SJCRH30 (cell line): ENCODE measurements around the gene FYN. TPM values are rescaled to one million over a fixed set of nuclear protein-coding genes. Genes with fewer than 3 reads are reported as not detected.

ENCODE experiments used
- DNase-seq, 2 experiments: peaks; one replicate each; pipeline ENCODE4 v3.0.0-alpha.2; 2015 to 2020
- H3K27ac ChIP-seq: fragments of 250-450 bp; sonication (Bioruptor Pico); 2 replicates; pipeline ENCODE4 v1.5.1; 2020; ENCODE audit warnings: mild to moderate bottlenecking, moderate library complexity
- H3K27me3 ChIP-seq: fragments of 250-450 bp; sonication (Bioruptor Pico); 2 replicates; pipeline ENCODE4 v1.5.1; 2020; ENCODE audit warnings: mild to moderate bottlenecking, moderate library complexity
- H3K36me3 ChIP-seq: fragments of 250-450 bp; sonication (Bioruptor Pico); 2 replicates; pipeline ENCODE4 v1.5.1; 2020; ENCODE audit warnings: mild to moderate bottlenecking, moderate library complexity
- H3K4me1 ChIP-seq: fragments of 250-450 bp; sonication (Bioruptor Pico); 2 replicates; pipeline ENCODE4 v1.5.1; 2020; ENCODE audit warnings: mild to moderate bottlenecking, moderate library complexity
- H3K4me3 ChIP-seq: fragments of 250-450 bp; sonication (Bioruptor Pico); 2 replicates; pipeline ENCODE4 v1.5.1; 2020; ENCODE audit warnings: mild to moderate bottlenecking, moderate library complexity
- H3K9me3 ChIP-seq: fragments of 250-450 bp; sonication (Bioruptor Pico); replicated peaks from 2 replicates; pipeline ENCODE4 v1.5.1; 2020; ENCODE audit warnings: mild to moderate bottlenecking, moderate library complexity
- total RNA-seq: library from RNA; depleted of rRNA; stranded (reverse); fragments of >200 nt; shearing (Covaris generic); gene quantifications from 2 replicates; pipeline ENCODE4 v1.2.3, GENCODE V29; 2014

FYN gene
- total RNA-seq, 1 experiment from 2014 or later = 57.1 TPM

DNA sequence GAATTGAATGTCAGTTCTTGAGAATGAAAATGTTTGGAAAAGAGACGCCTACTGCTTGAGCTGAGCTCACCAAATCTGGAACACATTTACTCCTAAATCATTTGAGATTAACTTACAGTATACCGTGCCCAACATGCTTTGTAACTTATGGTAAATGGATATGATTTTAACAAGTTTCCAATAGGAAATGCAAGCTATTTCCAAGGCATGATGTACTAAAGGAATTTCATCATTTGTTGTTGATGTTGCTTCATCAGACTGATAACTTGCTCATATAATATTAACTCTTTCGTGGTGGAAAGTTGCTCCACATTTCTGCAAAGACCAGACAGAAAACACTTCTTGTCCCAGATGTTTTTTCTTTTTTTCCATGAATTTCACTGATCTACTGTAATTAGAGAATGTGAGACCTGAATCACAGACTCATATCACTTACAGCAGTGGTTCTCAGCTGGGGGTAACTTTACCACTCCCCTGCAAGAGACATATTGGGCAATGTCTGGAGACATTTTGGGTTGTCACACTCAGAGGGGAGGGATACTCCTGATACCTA is 151.0 kb downstream of the FYN start:
- DNase-seq = no peak
- H3K4me1 ChIP-seq = no peaks in the 10 kb centered on the region
- H3K27ac ChIP-seq = no peak overlapping the region
- no peak overlapping the region for H3K4me3 ChIP-seq
- no peaks in the 10 kb centered on the region for H3K27me3 ChIP-seq
- H3K9me3 ChIP-seq = no peaks in the 10 kb centered on the region
- H3K36me3 ChIP-seq = no peaks in the 10 kb centered on the region; the same call in 1 of the 2 replicates

DNA sequence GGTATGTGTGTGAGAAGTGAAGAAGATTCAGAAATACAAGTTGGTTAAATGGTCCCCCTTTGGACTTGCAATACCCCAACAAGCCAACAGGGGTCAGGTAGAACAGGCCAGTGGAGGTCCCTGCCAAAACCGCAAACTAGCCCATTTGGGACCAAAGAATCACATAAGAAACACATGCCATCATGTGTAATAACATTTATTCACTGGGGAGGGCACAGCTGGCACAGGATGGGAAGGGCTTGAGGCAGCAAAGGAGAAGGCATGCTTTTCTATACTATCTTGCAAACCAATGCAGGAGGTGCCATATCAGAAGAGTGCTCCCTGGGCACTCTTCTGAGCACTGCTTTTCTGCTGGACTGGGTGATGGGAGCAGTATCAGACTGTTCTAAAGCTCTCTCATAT is 151.5 kb downstream of the FYN start:
- H3K4me3 ChIP-seq = no peak overlapping the region
- no peaks in the 10 kb centered on the region for H3K9me3 ChIP-seq
- peak; percentile 32 to 59 for DNase-seq
- no peak overlapping the region for H3K27ac ChIP-seq
- no peaks in the 10 kb centered on the region for H3K27me3 ChIP-seq
- no peaks in the 10 kb centered on the region; the same call in 1 of the 2 replicates for H3K36me3 ChIP-seq
- H3K4me1 ChIP-seq = no peaks in the 10 kb centered on the region

DNA sequence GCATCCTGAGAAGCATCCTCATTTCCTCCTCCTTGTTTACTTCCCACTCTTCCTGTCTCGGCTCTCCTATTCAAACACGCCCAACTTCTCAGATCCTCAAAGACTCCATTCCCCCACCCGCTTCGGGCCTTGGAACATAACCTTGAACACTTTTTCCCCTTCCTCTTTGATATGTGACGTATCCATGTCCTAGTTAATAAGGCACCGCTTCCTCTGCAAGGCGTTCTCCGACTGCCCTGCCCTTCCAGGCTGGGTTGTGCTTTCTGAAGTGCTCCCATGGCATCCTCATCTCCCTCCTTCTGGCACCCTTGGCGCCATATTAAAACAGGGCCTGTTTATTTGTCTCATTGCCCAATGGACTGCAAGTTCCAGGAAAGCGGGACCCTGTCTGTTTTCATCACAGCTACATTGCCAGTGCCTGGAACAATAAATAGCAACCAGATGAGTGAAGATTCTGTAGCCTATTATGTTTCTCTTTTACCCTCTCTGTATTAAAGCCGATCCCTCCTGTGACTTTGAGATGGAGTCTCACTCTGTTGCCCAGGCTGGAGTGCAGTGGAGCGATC is 152.2 kb downstream of the FYN start:
- no peaks in the 10 kb centered on the region for H3K4me1 ChIP-seq
- DNase-seq = no peak
- H3K27ac ChIP-seq = no peak overlapping the region

DNA sequence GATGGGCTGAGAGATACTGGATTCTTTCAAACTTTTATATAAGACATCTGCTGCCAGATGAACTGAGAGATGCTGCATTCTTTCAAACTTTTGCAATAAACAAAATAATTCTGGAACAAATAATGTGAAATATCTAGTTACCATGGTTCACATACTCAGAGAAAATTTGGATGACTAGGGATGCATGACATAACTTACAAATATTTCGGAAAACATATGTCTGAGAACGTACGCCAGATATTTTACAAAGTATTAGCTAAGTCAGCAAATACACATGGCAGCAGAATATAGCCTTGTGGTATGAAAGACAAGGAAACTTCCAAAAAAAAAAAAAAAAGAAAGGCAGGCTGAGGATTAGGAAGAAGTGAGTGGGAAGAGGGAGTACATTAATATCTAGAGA is 154.3 kb downstream of the FYN start:
- no peaks in the 10 kb centered on the region for H3K4me1 ChIP-seq
- no peak for DNase-seq
- no peak overlapping the region for H3K27ac ChIP-seq
- no peak overlapping the region for H3K4me3 ChIP-seq
- H3K36me3 ChIP-seq = no peaks in the 10 kb centered on the region; the same call in 1 of the 2 replicates
- H3K27me3 ChIP-seq = no peaks in the 10 kb centered on the region
- H3K9me3 ChIP-seq = no peaks in the 10 kb centered on the region

More for the DNA sequence above, 152.2 kb downstream of the FYN start:
- Histone ChIP-seq H3K27me3 (no peaks in the 10 kb centered on the region), H3K4me3 (no peak overlapping the region), H3K36me3 (no peaks in the 10 kb centered on the region; the same call in 1 of the 2 replicates), H3K9me3 (no peaks in the 10 kb centered on the region)

DNA sequence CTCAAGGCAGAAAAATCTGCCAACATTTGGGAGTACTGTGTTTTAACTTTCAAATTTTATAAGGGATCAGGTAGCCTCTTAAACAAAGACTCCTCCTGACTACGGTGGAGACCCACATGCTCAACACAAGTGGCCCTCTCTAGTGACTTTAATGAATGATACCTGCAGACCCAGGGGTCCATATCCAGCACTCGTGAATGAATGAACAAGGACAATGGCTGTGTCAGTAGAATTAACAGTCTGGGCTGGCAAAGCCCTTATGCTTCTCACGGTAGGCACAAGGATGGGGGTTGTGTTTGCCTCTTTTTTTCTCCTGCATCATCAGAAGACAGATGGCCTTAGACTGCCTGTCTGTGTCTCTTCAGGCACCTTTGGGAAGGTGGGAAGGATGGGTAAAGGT is 154.9 kb downstream of the FYN start:
- no peak overlapping the region for H3K27ac ChIP-seq

DNA sequence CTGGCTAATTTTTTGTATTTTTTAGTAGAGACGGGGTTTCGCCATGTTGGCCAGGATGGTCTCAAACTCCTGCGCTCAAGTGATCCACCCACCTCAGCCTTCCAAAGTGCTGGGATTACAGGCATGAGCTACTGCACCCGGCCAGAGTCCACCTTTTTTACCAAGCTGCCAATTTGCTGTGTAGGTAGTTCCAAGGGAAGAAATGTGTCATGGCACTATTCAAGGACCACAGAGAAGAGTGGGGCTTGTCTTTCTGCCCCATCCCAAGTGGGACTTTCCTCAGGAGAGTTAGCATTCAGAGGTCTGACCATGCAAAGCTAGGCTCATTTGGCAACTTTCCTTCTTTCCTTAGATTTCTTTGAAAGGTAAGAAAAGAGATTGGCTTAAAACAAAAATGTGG is 155.6 kb downstream of the FYN start:
- Histone ChIP-seq H3K27me3 (no peaks in the 10 kb centered on the region), H3K4me3 (no peak overlapping the region), H3K36me3 (no peaks in the 10 kb centered on the region; the same call in 1 of the 2 replicates), H3K9me3 (no peaks in the 10 kb centered on the region), H3K27ac (no peak overlapping the region), H3K4me1 (no peaks in the 10 kb centered on the region)
- DNase-seq = no peak

More for the DNA sequence above, 154.9 kb downstream of the FYN start:
- H3K36me3 ChIP-seq = no peaks in the 10 kb centered on the region; the same call in 1 of the 2 replicates
- no peaks in the 10 kb centered on the region for H3K4me1 ChIP-seq
- DNase-seq = no peak
- H3K27me3 ChIP-seq = no peaks in the 10 kb centered on the region
- H3K4me3 ChIP-seq = no peak overlapping the region
- H3K9me3 ChIP-seq = no peaks in the 10 kb centered on the region

DNA sequence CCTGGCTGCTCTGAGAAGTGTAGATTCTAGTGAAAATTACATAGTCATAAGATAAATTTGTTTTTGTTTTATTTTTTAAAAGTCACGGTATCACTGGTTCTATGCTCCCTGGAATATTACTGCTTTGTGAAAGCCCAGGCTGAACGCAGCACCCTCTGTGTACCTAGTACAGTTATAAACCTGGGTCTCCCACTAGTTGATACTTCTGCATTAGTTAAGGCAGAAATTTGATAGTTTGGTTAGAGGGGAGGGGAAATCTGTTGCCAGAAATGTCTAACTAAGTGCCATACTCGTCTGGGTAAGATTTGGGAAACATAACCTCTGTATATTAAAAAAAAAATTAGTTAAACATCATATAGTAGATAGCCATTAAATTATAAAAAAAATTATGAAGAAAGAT is 156.9 kb downstream of the FYN start:
- 0 out of 2 replicates have a peak, but pooled peaks cover 4% of the 10 kb centered on the region for H3K4me1 ChIP-seq
- no peak overlapping the region for H3K27ac ChIP-seq
- no peaks in the 10 kb centered on the region for H3K9me3 ChIP-seq
- H3K4me3 ChIP-seq = no peak overlapping the region
- no peak for DNase-seq
- no peaks in the 10 kb centered on the region for H3K27me3 ChIP-seq
- no peaks in the 10 kb centered on the region; the same call in 1 of the 2 replicates for H3K36me3 ChIP-seq

DNA sequence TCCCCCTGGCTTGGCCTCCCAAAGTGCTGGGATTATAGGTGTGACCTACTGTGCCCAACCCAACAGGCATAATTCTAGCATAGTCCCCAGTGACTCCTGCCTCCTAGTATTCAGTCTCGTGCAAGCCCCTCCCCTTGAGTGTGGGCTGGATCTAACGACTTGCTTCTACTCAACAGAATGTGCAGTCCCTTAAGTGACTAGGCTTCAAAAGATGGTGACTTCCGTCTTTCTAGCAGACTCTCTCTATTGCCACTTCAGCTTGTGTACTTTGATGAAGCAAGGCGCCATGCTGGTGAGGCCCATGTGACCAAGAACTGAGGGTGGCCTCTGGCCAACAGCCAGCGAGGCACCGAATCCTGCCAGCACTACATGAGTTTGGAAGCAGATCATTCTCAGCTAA is 157.9 kb downstream of the FYN start:
- DNase-seq = no peak
- Histone ChIP-seq H3K9me3 (no peaks in the 10 kb centered on the region), H3K27me3 (no peaks in the 10 kb centered on the region), H3K4me1 (0 out of 2 replicates have a peak, but pooled peaks cover 4% of the 10 kb centered on the region), H3K27ac (no peak overlapping the region), H3K36me3 (no peaks in the 10 kb centered on the region; the same call in 1 of the 2 replicates), H3K4me3 (no peak overlapping the region)

DNA sequence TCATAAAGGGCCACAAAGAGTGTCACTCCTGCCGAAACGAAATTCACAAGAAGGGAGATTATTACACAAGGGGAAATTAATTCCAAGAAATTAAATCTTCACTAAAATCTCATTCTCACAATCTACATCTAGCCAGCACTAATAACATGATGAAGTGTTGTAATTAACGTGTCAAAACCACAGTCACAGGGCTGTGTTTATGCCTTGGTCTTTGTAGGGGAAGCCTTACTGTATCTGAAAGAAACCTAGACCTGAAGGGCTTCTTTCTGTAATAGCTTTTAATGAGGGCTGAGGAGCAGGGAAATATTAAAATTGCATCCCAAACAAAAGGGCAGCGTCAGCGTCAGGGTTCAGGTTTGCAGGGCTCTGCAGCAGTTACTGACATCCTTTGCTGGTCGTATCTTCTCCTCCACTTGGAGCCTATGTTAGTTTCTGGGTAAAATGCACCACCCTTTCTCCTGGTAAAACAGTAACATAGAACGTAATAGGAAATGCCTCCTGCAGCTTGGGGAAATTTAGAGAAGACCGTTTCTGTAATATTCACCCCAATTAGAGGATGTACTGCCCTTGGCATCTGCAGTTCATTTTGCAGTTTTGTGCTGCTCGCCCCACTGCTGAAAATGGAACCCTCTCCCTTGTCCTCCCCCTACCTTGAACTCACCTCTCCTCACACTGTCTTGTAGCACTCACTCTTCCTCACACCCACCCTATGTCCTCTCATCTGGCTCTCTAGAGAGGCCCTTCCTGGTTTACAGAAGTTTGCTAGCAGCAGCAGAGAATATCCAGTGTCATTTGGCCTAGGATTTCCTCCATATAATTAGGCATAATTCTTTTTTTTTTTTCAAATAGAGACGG is 158.6 kb downstream of the FYN start:
- H3K27me3 ChIP-seq = no peaks in the 10 kb centered on the region
- DNase-seq = no peak
- H3K4me3 ChIP-seq = no peak overlapping the region
- H3K36me3 ChIP-seq = no peaks in the 10 kb centered on the region; the same call in 1 of the 2 replicates
- H3K9me3 ChIP-seq = no peaks in the 10 kb centered on the region
- no peak overlapping the region for H3K27ac ChIP-seq
- H3K4me1 ChIP-seq = 0 out of 2 replicates have a peak, but pooled peaks cover 7% of the 10 kb centered on the region

DNA sequence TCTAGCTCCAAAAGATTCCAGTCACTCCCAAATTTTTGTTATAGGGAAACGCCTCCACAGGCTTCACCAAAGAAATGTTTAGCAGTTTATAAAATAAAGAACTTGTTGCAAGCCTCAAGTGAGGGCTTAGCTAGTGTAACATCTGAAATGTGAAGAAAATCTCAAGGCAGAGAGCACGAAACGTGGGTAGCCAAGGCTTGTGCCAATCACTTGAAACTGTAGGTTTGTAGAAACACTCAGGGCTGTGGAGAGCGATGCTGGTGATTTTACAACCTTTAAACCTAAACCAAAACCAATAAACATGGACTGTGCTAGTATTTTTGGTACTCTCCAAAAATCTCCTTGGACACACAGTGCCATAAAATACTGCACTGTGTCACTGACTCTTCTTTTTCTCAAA is 159.4 kb downstream of the FYN start:
- no peak overlapping the region for H3K27ac ChIP-seq
- H3K36me3 ChIP-seq = no peaks in the 10 kb centered on the region
- no peak overlapping the region for H3K4me3 ChIP-seq
- no peaks in the 10 kb centered on the region for H3K9me3 ChIP-seq
- H3K27me3 ChIP-seq = no peaks in the 10 kb centered on the region
- H3K4me1 ChIP-seq = 0 out of 2 replicates have a peak, but pooled peaks cover 7% of the 10 kb centered on the region
- DNase-seq = no peak

DNA sequence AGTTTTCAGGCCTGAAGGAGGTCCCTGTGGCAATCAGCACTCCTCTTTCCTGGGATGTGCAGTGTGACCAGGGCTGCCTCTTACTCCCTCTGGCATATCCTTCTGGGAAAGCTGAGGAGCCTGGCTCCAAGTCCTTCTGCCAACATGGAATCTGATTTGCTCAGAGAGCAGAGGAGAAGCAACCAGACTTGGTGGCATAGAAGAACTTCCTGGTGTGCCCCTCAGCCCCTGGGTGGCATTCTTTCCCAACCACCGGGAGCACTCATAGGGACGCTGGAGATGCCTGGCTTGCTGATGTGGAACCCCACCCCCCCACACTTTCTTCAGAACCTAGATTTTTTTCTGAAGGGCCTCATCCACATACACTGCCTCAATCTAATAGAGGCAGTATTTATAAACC is 160.0 kb downstream of the FYN start:
- Histone ChIP-seq H3K4me1 (0 out of 2 replicates have a peak, but pooled peaks cover 7% of the 10 kb centered on the region), H3K9me3 (no peaks in the 10 kb centered on the region), H3K4me3 (no peak overlapping the region), H3K27ac (no peak overlapping the region), H3K27me3 (no peaks in the 10 kb centered on the region), H3K36me3 (no peaks in the 10 kb centered on the region)
- no peak for DNase-seq

DNA sequence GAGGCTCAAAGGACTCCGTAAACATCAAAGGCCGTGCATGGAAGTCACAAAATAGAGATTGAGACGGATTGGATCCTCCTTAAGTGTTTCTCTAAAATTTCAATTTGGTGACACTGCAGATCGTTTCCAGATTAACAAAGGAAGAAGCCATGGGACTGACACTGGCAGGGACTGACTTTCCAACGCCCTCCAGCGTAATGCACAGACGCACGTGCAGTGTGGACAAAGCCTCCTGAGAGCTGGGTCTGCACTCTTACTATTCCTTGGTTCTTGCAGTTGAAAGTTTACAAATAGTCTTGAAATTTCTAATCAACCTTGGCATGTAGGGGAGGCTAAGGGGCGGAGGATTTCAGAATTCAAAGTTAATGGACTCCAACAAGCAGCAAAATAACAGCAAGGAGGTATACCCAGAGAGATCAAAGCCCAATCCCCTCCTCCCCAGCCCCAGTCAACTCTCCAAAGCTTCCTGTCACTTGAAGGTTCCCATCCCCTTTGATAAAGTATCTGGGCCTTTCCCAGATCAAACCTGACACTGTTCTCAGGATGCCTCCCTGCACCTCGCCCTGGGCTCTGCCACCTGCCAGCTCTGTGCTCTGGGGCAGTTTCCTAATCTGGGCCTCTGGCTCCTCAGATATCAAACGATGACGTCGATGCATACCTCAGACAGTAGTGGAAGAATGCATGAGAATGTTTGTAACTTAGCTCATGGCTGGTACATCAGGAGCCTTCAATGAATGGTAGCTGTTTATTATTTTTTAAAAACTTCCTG is 161.1 kb downstream of the FYN start:
- H3K4me3 ChIP-seq = no peak overlapping the region
- no peaks in the 10 kb centered on the region for H3K36me3 ChIP-seq
- DNase-seq = peak in 1 of 2 experiments; percentile 56
- 0 out of 2 replicates have a peak, but pooled peaks cover 7% of the 10 kb centered on the region for H3K4me1 ChIP-seq
- H3K27me3 ChIP-seq = no peaks in the 10 kb centered on the region
- no peaks in the 10 kb centered on the region for H3K9me3 ChIP-seq
- no peak overlapping the region for H3K27ac ChIP-seq

DNA sequence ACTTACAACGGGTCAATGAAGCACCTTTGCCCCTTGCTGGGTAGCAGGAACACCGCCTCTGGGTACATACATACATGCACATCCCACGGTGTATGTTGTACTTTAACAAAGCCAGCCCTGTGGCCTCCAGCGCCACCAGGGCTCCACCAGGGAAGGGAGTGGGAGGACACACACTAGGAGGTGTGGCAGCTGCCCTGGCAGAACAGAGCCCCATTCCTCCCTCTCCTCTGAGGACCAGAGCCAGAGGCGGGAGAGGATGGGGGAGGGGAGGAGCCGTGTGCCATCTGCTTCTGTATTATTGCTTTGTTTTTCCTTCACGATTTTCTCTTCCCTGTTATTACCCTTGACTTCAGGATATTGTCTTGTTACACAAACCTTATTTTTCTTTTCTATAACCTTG is 161.8 kb downstream of the FYN start:
- Histone ChIP-seq H3K27me3 (no peaks in the 10 kb centered on the region), H3K4me1 (0 out of 2 replicates have a peak, but pooled peaks cover 7% of the 10 kb centered on the region), H3K27ac (no peak overlapping the region), H3K9me3 (no peaks in the 10 kb centered on the region), H3K4me3 (no peak overlapping the region), H3K36me3 (no peaks in the 10 kb centered on the region)
- DNase-seq = peak in 1 of 2 experiments; percentile 27

DNA sequence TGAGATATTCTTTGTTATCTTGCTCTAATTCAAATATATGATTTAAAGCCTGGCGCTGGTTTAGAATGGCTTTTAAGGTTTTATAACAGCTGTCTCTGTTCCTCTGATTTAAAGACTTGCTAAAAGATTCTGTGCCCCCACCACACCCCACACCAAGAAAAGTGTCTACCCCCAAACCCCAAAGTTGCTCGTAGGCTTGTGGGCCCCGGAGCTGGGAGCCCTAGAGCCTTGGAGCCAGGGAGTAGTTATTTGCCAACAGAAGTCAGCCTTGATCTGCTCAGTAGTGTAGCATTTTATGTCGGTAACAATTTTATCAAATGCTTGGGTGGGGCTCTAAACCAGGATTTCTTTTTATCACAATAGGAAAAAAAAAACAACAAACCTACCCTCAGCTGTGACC is 162.3 kb downstream of the FYN start:
- no peak for DNase-seq
- H3K27ac ChIP-seq = no peak overlapping the region
- no peaks in the 10 kb centered on the region for H3K9me3 ChIP-seq
- no peaks in the 10 kb centered on the region for H3K27me3 ChIP-seq
- H3K4me1 ChIP-seq = 0 out of 2 replicates have a peak, but pooled peaks cover 7% of the 10 kb centered on the region
- H3K36me3 ChIP-seq = no peaks in the 10 kb centered on the region
- H3K4me3 ChIP-seq = no peak overlapping the region
